ENCODE data around the gene PANX2.
A peak's percentile ranks its signal among the peaks of the same experiment; 100 is the strongest.

PANX2 gene

GRCh38 chr22:50174382-50175190 lies 4.1 kb downstream of the PANX2 start:
- no peak for DNase-seq (ENCODE audit: insufficient read length)

GRCh38 chr22:50175191-50175461 lies 4.6 kb downstream of the PANX2 start:
- TF ChIP-seq POLR2A (IDR thresholded peaks at IDR 0.05; ENCODE audit: low read depth, low read length) (no peak), POLR2AphosphoS5 (IDR thresholded peaks at IDR 0.05; ENCODE audit: low read depth, low read length) (no peak), TAF1 (IDR thresholded peaks at IDR 0.05; ENCODE audit: borderline replicate concordance, low read depth, low read length) (no peak)
- FAIRE-seq, result no peak

More at GRCh38 chr22:50174382-50175190, 4.1 kb downstream of the PANX2 start:
- FAIRE-seq, result no peak
- TF ChIP-seq POLR2A (IDR thresholded peaks at IDR 0.05; ENCODE audit: low read depth, low read length) (no peak), POLR2AphosphoS5 (IDR thresholded peaks at IDR 0.05; ENCODE audit: low read depth, low read length) (no peak), TAF1 (IDR thresholded peaks at IDR 0.05; ENCODE audit: borderline replicate concordance, low read depth, low read length) (no peak)

GRCh38 chr22:50175921-50176849 lies 5.7 kb downstream of the PANX2 start:
- FAIRE-seq (peak; percentile 56), DNase-seq (ENCODE audit: insufficient read length) (no peak)
- TF ChIP-seq POLR2AphosphoS5 (IDR thresholded peaks at IDR 0.05; ENCODE audit: low read depth, low read length) (no peak), TAF1 (IDR thresholded peaks at IDR 0.05; ENCODE audit: borderline replicate concordance, low read depth, low read length) (no peak), POLR2A (IDR thresholded peaks at IDR 0.05; ENCODE audit: low read depth, low read length) (no peak)

More at GRCh38 chr22:50175191-50175461, 4.6 kb downstream of the PANX2 start:
- DNase-seq (ENCODE audit: insufficient read length), result no peak

- TF ChIP-seq POLR2AphosphoS5 (IDR thresholded peaks at IDR 0.05; ENCODE audit: low read depth, low read length) (no peak), TAF1 (IDR thresholded peaks at IDR 0.05; ENCODE audit: borderline replicate concordance, low read depth, low read length) (no peak), POLR2A (IDR thresholded peaks at IDR 0.05; ENCODE audit: low read depth, low read length) (no peak)
- DNase-seq (ENCODE audit: insufficient read length) (no peak), FAIRE-seq (no peak)
Measured at GRCh38 chr22:50176850-50177536, 6.5 kb downstream of the PANX2 start.

GRCh38 chr22:50177537-50178470 lies 7.3 kb downstream of the PANX2 start:
- DNase-seq (ENCODE audit: insufficient read length) (no peak), FAIRE-seq (no peak)
- TF ChIP-seq POLR2AphosphoS5 (IDR thresholded peaks at IDR 0.05; ENCODE audit: low read depth, low read length) (no peak), POLR2A (IDR thresholded peaks at IDR 0.05; ENCODE audit: low read depth, low read length) (no peak)

- no peak for TF ChIP-seq TAF1 (IDR thresholded peaks at IDR 0.05; ENCODE audit: borderline replicate concordance, low read depth, low read length)
- TF ChIP-seq POLR2A (IDR thresholded peaks at IDR 0.05; ENCODE audit: low read depth, low read length), result no peak
- no peak for TF ChIP-seq POLR2AphosphoS5 (IDR thresholded peaks at IDR 0.05; ENCODE audit: low read depth, low read length)
- DNase-seq (ENCODE audit: insufficient read length) (no peak), FAIRE-seq (no peak)
Measured at GRCh38 chr22:50178471-50178864, 7.9 kb downstream of the PANX2 start.

GRCh38 chr22:50178871-50179869 lies 8.6 kb downstream of the PANX2 start:
- TF ChIP-seq TAF1 (IDR thresholded peaks at IDR 0.05; ENCODE audit: borderline replicate concordance, low read depth, low read length), result no peak
- no peak for TF ChIP-seq POLR2A (IDR thresholded peaks at IDR 0.05; ENCODE audit: low read depth, low read length)
- no peak for TF ChIP-seq POLR2AphosphoS5 (IDR thresholded peaks at IDR 0.05; ENCODE audit: low read depth, low read length)
- FAIRE-seq, result no peak
- no peak for DNase-seq (ENCODE audit: insufficient read length)

GRCh38 chr22:50179937-50180726 lies 9.6 kb downstream of the PANX2 start:
- TF ChIP-seq POLR2A (IDR thresholded peaks at IDR 0.05; ENCODE audit: low read depth, low read length) (no peak), POLR2AphosphoS5 (IDR thresholded peaks at IDR 0.05; ENCODE audit: low read depth, low read length) (no peak), TAF1 (IDR thresholded peaks at IDR 0.05; ENCODE audit: borderline replicate concordance, low read depth, low read length) (no peak)
- FAIRE-seq, result peak; percentile 9
- no peak for DNase-seq (ENCODE audit: insufficient read length)
